Skeletal muscle satellite cell (primary cell): Measurements from ENCODE around the gene RGS8.

Experiments
- H3K27me3 ChIP-seq: 2 replicates; pipeline ENCODE4 v1.7.0; 2013; ENCODE audit warnings: low read length; ENCODE audit not compliant: control insufficient read depth, insufficient read depth
- H3K36me3 ChIP-seq: 2 replicates; pipeline ENCODE4 v1.7.0; 2013; ENCODE audit warnings: mild to moderate bottlenecking, control low read depth, low read length; ENCODE audit not compliant: insufficient read depth
- H3K4me1 ChIP-seq: 2 replicates; pipeline ENCODE4 v1.7.0; 2013; ENCODE audit warnings: low read length; ENCODE audit not compliant: control insufficient read depth, insufficient read depth
- H3K4me2 ChIP-seq: 2 replicates; pipeline ENCODE4 v1.7.0; 2013; ENCODE audit warnings: mild to moderate bottlenecking, low read length
- H3K4me3 ChIP-seq: 2 replicates; pipeline ENCODE4 v1.7.0; 2013; ENCODE audit warnings: low read length
- H3K9ac ChIP-seq: 2 replicates; pipeline ENCODE4 v1.7.0; 2013; ENCODE audit warnings: mild to moderate bottlenecking, low read depth, low read length, moderate library complexity
- H3K9me3 ChIP-seq: replicated peaks from 2 replicates; pipeline ENCODE4 v1.7.0; 2013; ENCODE audit warnings: mild to moderate bottlenecking, control low read depth, low read length

The RGS8 gene

GRCh38 chr1:182716740-182717720 is 32.6 kb upstream of the RGS8 start:
- no peak overlapping the region for H3K9ac ChIP-seq
- H3K36me3 ChIP-seq = no peaks in the 10 kb centered on the region
- no peak overlapping the region for H3K4me3 ChIP-seq
- peaks cover 8% of the 10 kb centered on the region for H3K27me3 ChIP-seq
- H3K4me1 ChIP-seq = no peaks in the 10 kb centered on the region
- H3K4me2 ChIP-seq = no peak overlapping the region
- H3K9me3 ChIP-seq = no peaks in the 10 kb centered on the region

- Histone ChIP-seq H3K27me3 (peaks cover 8% of the 10 kb centered on the region), H3K4me2 (no peak overlapping the region), H3K4me3 (no peak overlapping the region), H3K9ac (no peak overlapping the region), H3K9me3 (no peaks in the 10 kb centered on the region), H3K4me1 (no peaks in the 10 kb centered on the region), H3K36me3 (no peaks in the 10 kb centered on the region)
Measured at GRCh38 chr1:182715531-182715930, 31.1 kb upstream of the RGS8 start.

- Histone ChIP-seq H3K9ac (no peak overlapping the region), H3K4me1 (no peaks in the 10 kb centered on the region), H3K4me2 (no peak overlapping the region), H3K27me3 (peaks cover 8% of the 10 kb centered on the region), H3K36me3 (no peaks in the 10 kb centered on the region), H3K4me3 (no peak overlapping the region), H3K9me3 (no peaks in the 10 kb centered on the region)
Measured at GRCh38 chr1:182714546-182714945, 30.2 kb upstream of the RGS8 start.

GRCh38 chr1:182713939-182714338 is 29.6 kb upstream of the RGS8 start:
- H3K36me3 ChIP-seq = no peaks in the 10 kb centered on the region
- H3K9ac ChIP-seq = no peak overlapping the region
- peaks cover 8% of the 10 kb centered on the region for H3K27me3 ChIP-seq
- no peak overlapping the region for H3K4me2 ChIP-seq
- no peaks in the 10 kb centered on the region for H3K9me3 ChIP-seq
- H3K4me1 ChIP-seq = no peaks in the 10 kb centered on the region
- no peak overlapping the region for H3K4me3 ChIP-seq

GRCh38 chr1:182713492-182713891 is 29.1 kb upstream of the RGS8 start:
- Histone ChIP-seq H3K36me3 (no peaks in the 10 kb centered on the region), H3K4me2 (no peak overlapping the region), H3K27me3 (peaks cover 8% of the 10 kb centered on the region), H3K9ac (no peak overlapping the region), H3K9me3 (no peaks in the 10 kb centered on the region), H3K4me3 (no peak overlapping the region), H3K4me1 (no peaks in the 10 kb centered on the region)

GRCh38 chr1:182709855-182710254 is 25.5 kb upstream of the RGS8 start:
- Histone ChIP-seq H3K4me2 (no peak overlapping the region), H3K4me3 (no peak overlapping the region), H3K4me1 (no peaks in the 10 kb centered on the region), H3K27me3 (no peaks in the 10 kb centered on the region), H3K9me3 (no peaks in the 10 kb centered on the region), H3K36me3 (no peaks in the 10 kb centered on the region), H3K9ac (no peak overlapping the region)

- Histone ChIP-seq H3K27me3 (no peaks in the 10 kb centered on the region), H3K4me2 (no peak overlapping the region), H3K9me3 (no peaks in the 10 kb centered on the region), H3K4me3 (no peak overlapping the region), H3K9ac (no peak overlapping the region), H3K36me3 (no peaks in the 10 kb centered on the region), H3K4me1 (no peaks in the 10 kb centered on the region)
Measured at GRCh38 chr1:182709225-182709764, 24.9 kb upstream of the RGS8 start.

- no peak overlapping the region for H3K9ac ChIP-seq
- no peaks in the 10 kb centered on the region for H3K27me3 ChIP-seq
- H3K36me3 ChIP-seq = no peaks in the 10 kb centered on the region
- no peak overlapping the region for H3K4me2 ChIP-seq
- no peak overlapping the region for H3K4me3 ChIP-seq
- H3K9me3 ChIP-seq = no peaks in the 10 kb centered on the region
- H3K4me1 ChIP-seq = no peaks in the 10 kb centered on the region
Measured at GRCh38 chr1:182707122-182707521, 22.7 kb upstream of the RGS8 start.

GRCh38 chr1:182704677-182705076 is 20.3 kb upstream of the RGS8 start:
- H3K36me3 ChIP-seq = no peaks in the 10 kb centered on the region
- no peaks in the 10 kb centered on the region for H3K9me3 ChIP-seq
- H3K9ac ChIP-seq = no peak overlapping the region
- H3K4me2 ChIP-seq = no peak overlapping the region
- peaks cover 7% of the 10 kb centered on the region for H3K4me1 ChIP-seq
- peaks cover 13% of the 10 kb centered on the region for H3K27me3 ChIP-seq
- H3K4me3 ChIP-seq = no peak overlapping the region

- H3K4me3 ChIP-seq = no peak overlapping the region
- no peaks in the 10 kb centered on the region for H3K9me3 ChIP-seq
- no peaks in the 10 kb centered on the region for H3K36me3 ChIP-seq
- peaks cover 19% of the 10 kb centered on the region for H3K27me3 ChIP-seq
- no peak overlapping the region for H3K9ac ChIP-seq
- H3K4me2 ChIP-seq = no peak overlapping the region
- peaks cover 9% of the 10 kb centered on the region for H3K4me1 ChIP-seq
Measured at GRCh38 chr1:182703539-182703938, 19.2 kb upstream of the RGS8 start.

- H3K4me1 ChIP-seq = peaks cover 9% of the 10 kb centered on the region
- H3K4me2 ChIP-seq = no peak overlapping the region
- no peak overlapping the region for H3K4me3 ChIP-seq
- no peaks in the 10 kb centered on the region for H3K36me3 ChIP-seq
- H3K27me3 ChIP-seq = peaks cover 22% of the 10 kb centered on the region
- H3K9ac ChIP-seq = no peak overlapping the region
- H3K9me3 ChIP-seq = no peaks in the 10 kb centered on the region
Measured at GRCh38 chr1:182702826-182703524, 18.6 kb upstream of the RGS8 start.
